Lung (tissue), 12 donors: ENCODE data around the gene ZNRF4. TPM values are rescaled to one million over a fixed set of nuclear protein-coding genes. Genes with fewer than 3 reads are reported as not detected.

ENCODE experiments used
- ATAC-seq: fragments of 200-7000 bp; cut with Tn5 transposase; one replicate; pipeline ENCODE4 v1.9.1; 2020; ENCODE audit warnings: moderate number of reproducible peaks; ENCODE audit not compliant: insufficient read depth, low FRiP score
- DNase-seq, 3 donors: peaks; one replicate each; pipeline ENCODE4 v3.0.0-alpha.2; 2013 to 2017
- H3K27ac ChIP-seq, 2 donors: one replicate each; pipeline ENCODE4 v1.5.1; 2013; ENCODE audit warnings: mild to moderate bottlenecking in 2 of 2, moderate library complexity in 2 of 2, control low read depth in 1 of 2, inconsistent platforms in 1 of 2, low read depth in 1 of 2, low read length in 1 of 2
- H3K27me3 ChIP-seq, 3 donors: one replicate each; pipeline ENCODE4 v1.5.1; 2013; ENCODE audit warnings: low read length in 2 of 3; ENCODE audit not compliant: control insufficient read depth in 3 of 3, insufficient read depth in 3 of 3
- H3K36me3 ChIP-seq, 4 donors: one replicate each; pipeline ENCODE4 v1.5.1; 2013; ENCODE audit warnings: low read length in 4 of 4, mild to moderate bottlenecking in 1 of 4, moderate library complexity in 1 of 4; ENCODE audit not compliant: control insufficient read depth in 4 of 4, insufficient read depth in 4 of 4
- H3K4me1 ChIP-seq, 5 donors: one replicate each; pipeline ENCODE4 v1.5.1; 2013; ENCODE audit warnings: low read length in 5 of 5, mild to moderate bottlenecking in 2 of 5, moderate library complexity in 1 of 5; ENCODE audit not compliant: control insufficient read depth in 5 of 5, insufficient read depth in 5 of 5
- H3K4me3 ChIP-seq: one replicate; pipeline ENCODE4 v1.5.1; 2013; ENCODE audit warnings: mild to moderate bottlenecking, control low read depth, moderate library complexity
- H3K9ac ChIP-seq, 2 donors: one replicate each; pipeline ENCODE4 v1.5.1; 2013; ENCODE audit warnings: low read length in 2 of 2, control low read depth in 1 of 2; ENCODE audit not compliant: insufficient read depth in 1 of 2
- H3K9me3 ChIP-seq, 4 donors: one replicate each; pipeline ENCODE4 v1.5.1; 2013; ENCODE audit warnings: low read length in 3 of 4, mild to moderate bottlenecking in 1 of 4, moderate library complexity in 1 of 4; ENCODE audit not compliant: control insufficient read depth in 4 of 4, insufficient read depth in 3 of 4
- CTCF ChIP-seq: IDR thresholded peaks from 2 replicates; pipeline ENCODE4 v1.5.1; 2012; ENCODE audit warnings: mild to moderate bottlenecking; ENCODE audit errors: control extremely low read depth, extremely low read depth
- WGBS, 2 donors: extraction: QIAGEN DNeasy Blood & Tissue Kit; methylation state at CpG; one replicate each; pipeline ENCODE4 v1.1.7; 2013; 5-methylcytosine and 5-hydroxymethylcytosine counted together
- polyA plus RNA-seq, 2 donors: library from polyadenylated mRNA; stranded (reverse); fragments of 200-250 nt; gene quantifications; one replicate each; pipeline ENCODE4 v1.2.1, GENCODE V29; 2013
- total RNA-seq, 2 donors: library from RNA; depleted of rRNA in 1 of 2; stranded (reverse); fragments of >200 nt in 1 of 2; gene quantifications; one replicate each; pipeline ENCODE4 v1.2.1, GENCODE V29; 2014 to 2021
- donor health status: control.
- donor health status: control.
- donor health status: Bipolar disorder and iron deficiency.
- donor health status: healthy.
- donor health status: DM: yes; HTN: yes; CAD: no.

Gene ZNRF4
- total and polyA plus RNA-seq, 4 donors = not detected

GRCh38 chr19:5456130-5456840, 1.1 kb downstream of the ZNRF4 start:
- ATAC-seq = no peak
- Histone ChIP-seq H3K9ac (no peak overlapping the region), H3K36me3 (no peaks in the 10 kb centered on the region), H3K27me3 (peaks cover 0 to 2% (median 0%) of the 10 kb centered on the region in 3 donors), H3K4me1 (no peaks in the 10 kb centered on the region), H3K9me3 (peaks cover 0 to 10% (median 1%) of the 10 kb centered on the region in 4 donors), H3K4me3 (no peak overlapping the region), H3K27ac (no peak overlapping the region)
- DNase-seq = no peak
- WGBS, 2 donors = 88% methylated on average over 34 to 35 of the region's 35 CpGs
- no peak for TF ChIP-seq CTCF

- TF ChIP-seq CTCF = no peak
- Histone ChIP-seq H3K27ac (no peak overlapping the region), H3K36me3 (no peaks in the 10 kb centered on the region), H3K9me3 (peaks cover 0 to 10% (median 1%) of the 10 kb centered on the region in 4 donors), H3K4me3 (no peak overlapping the region), H3K4me1 (no peaks in the 10 kb centered on the region), H3K27me3 (no peaks in the 10 kb centered on the region), H3K9ac (no peak overlapping the region)
- ATAC-seq (no peak), DNase-seq (no peak)
- WGBS, 2 donors = 83 to 86% methylated on average over 16 of the region's 16 CpGs
Observed at GRCh38 chr19:5456841-5457200, 1.6 kb downstream of the ZNRF4 start.

GRCh38 chr19:5457709-5458108, 2.5 kb downstream of the ZNRF4 start:
- ATAC-seq (no peak), DNase-seq (no peak)
- Histone ChIP-seq H3K27ac (no peak overlapping the region), H3K27me3 (no peaks in the 10 kb centered on the region), H3K9ac (no peak overlapping the region), H3K4me1 (no peaks in the 10 kb centered on the region), H3K9me3 (peaks cover 0 to 10% (median 1%) of the 10 kb centered on the region in 4 donors), H3K4me3 (no peak overlapping the region), H3K36me3 (no peaks in the 10 kb centered on the region)
- TF ChIP-seq CTCF = no peak
- WGBS, 2 donors = 56 to 66% methylated on average over 9 of the region's 9 CpGs

- no peaks in the 10 kb centered on the region for H3K4me1 ChIP-seq
- TF ChIP-seq CTCF = no peak
- ATAC-seq (no peak), DNase-seq (no peak)
- no peaks in the 10 kb centered on the region for H3K36me3 ChIP-seq
- 83 to 88% methylated on average over 7 of the region's 7 CpGs for WGBS, 2 donors
- H3K27me3 ChIP-seq = no peaks in the 10 kb centered on the region
- no peak overlapping the region for H3K9ac ChIP-seq
- no peak overlapping the region for H3K27ac ChIP-seq
- peaks cover 0 to 5% (median 0%) of the 10 kb centered on the region in 4 donors for H3K9me3 ChIP-seq
- H3K4me3 ChIP-seq = no peak overlapping the region
Observed at GRCh38 chr19:5458420-5458819, 3.2 kb downstream of the ZNRF4 start.
